Measurements from ENCODE around the gene TADA1. TPM values are rescaled to one million over a fixed set of nuclear protein-coding genes. Genes with fewer than 3 reads are reported as not detected.

TADA1 gene
- total RNA-seq, 4 donors from 2014 or later = 10.4 to 16.6 (median 13.1) TPM

GRCh38 chr1:166918088-166918955, 42.3 kb upstream of the TADA1 start:
- peaks cover 0 to 2% (median 0%) of the 10 kb centered on the region in 3 donors for H3K36me3 ChIP-seq
- no peak overlapping the region for H3K4me3 ChIP-seq
- TF ChIP-seq POLR2A (IDR thresholded peaks at IDR 0.05) (no peak), EP300 (IDR thresholded peaks at IDR 0.05) (no peak)
- peaks cover 0 to 22% of the 10 kb centered on the region in 2 donors for H3K27me3 ChIP-seq
- H3K4me1 ChIP-seq = peaks cover 0 to 12% (median 4%) of the 10 kb centered on the region in 4 donors
- no peak overlapping the region for H3K27ac ChIP-seq
- no peak for DNase-seq (ENCODE audit: low spot score in 2 of 2)
- no peaks in the 10 kb centered on the region for H3K9me3 ChIP-seq
- WGBS, 2 donors = 91% methylated on average over 6 of the region's 6 CpGs

DNA sequence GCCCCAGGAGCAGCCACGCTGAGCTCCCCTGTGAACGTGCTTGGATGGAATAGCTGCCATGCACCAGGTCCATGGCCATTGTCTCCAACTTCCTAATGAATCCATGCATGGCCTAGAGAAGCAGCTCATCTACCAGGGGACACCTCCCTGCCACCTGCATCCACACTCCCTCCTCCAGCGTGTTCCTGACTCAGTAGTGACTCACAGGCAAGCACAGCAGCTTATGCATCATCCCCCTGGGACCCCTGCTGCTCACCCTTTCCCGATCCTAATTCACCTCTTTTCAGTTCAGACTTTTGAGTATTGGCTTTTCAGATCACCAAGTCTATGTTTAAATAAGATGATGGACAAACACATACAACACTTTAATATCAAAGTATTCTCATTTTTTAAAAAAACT, 39.9 kb upstream of the TADA1 start:
- peaks cover 0 to 12% of the 10 kb centered on the region in 2 donors for H3K27me3 ChIP-seq
- no peak overlapping the region for H3K4me3 ChIP-seq
- H3K4me1 ChIP-seq = peaks cover 0 to 8% (median 3%) of the 10 kb centered on the region in 4 donors
- 87 to 89% methylated on average over 3 to 4 of the region's 4 CpGs for WGBS, 2 donors
- no peak for DNase-seq (ENCODE audit: low spot score in 2 of 2)
- H3K27ac ChIP-seq = no peak overlapping the region
- no peaks in the 10 kb centered on the region for H3K36me3 ChIP-seq
- TF ChIP-seq, protein P1, sequence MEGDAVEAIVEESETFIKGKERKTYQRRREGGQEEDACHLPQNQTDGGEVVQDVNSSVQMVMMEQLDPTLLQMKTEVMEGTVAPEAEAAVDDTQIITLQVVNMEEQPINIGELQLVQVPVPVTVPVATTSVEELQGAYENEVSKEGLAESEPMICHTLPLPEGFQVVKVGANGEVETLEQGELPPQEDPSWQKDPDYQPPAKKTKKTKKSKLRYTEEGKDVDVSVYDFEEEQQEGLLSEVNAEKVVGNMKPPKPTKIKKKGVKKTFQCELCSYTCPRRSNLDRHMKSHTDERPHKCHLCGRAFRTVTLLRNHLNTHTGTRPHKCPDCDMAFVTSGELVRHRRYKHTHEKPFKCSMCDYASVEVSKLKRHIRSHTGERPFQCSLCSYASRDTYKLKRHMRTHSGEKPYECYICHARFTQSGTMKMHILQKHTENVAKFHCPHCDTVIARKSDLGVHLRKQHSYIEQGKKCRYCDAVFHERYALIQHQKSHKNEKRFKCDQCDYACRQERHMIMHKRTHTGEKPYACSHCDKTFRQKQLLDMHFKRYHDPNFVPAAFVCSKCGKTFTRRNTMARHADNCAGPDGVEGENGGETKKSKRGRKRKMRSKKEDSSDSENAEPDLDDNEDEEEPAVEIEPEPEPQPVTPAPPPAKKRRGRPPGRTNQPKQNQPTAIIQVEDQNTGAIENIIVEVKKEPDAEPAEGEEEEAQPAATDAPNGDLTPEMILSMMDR (IDR thresholded peaks at IDR 0.05) = no peak
- TF ChIP-seq POLR2A (IDR thresholded peaks at IDR 0.05) = no peak
- peaks cover 0 to 8% (median 0%) of the 10 kb centered on the region in 4 donors for H3K9me3 ChIP-seq

DNA sequence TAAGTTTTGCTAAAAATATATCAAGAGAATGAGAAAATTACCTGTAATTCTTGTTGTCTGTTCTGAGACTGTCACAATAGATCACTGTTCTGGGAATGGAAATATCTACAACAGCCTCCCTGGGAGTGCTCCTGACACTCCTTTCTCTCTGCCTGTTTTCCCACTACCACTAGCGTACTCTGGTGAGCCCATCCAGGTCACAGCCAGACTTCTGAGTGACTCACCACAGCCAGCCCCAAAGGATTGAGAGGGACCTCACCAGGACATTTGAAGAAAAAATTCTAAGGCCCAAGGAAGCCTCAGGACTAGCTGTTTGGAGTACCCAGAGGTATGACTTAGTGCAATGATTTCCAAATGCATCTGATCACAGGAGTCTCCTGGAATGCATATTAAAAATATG, 39.0 kb upstream of the TADA1 start:
- H3K4me1 ChIP-seq = no peaks in the 10 kb centered on the region
- H3K27ac ChIP-seq = no peak overlapping the region
- no peak overlapping the region for H3K4me3 ChIP-seq
- TF ChIP-seq POLR2A (IDR thresholded peaks at IDR 0.05) (no peak), EP300 (IDR thresholded peaks at IDR 0.05) (no peak)
- TF ChIP-seq, protein P1 (IDR thresholded peaks at IDR 0.05) = no peak
- no peaks in the 10 kb centered on the region for H3K36me3 ChIP-seq
- peaks cover 0 to 6% of the 10 kb centered on the region in 2 donors for H3K27me3 ChIP-seq
- H3K9me3 ChIP-seq = peaks cover 0 to 8% (median 0%) of the 10 kb centered on the region in 4 donors
- WGBS, 2 donors = 90 to 91% methylated on average over 1 of the region's 1 CpG
- DNase-seq (ENCODE audit: low spot score in 2 of 2) = no peak

DNA sequence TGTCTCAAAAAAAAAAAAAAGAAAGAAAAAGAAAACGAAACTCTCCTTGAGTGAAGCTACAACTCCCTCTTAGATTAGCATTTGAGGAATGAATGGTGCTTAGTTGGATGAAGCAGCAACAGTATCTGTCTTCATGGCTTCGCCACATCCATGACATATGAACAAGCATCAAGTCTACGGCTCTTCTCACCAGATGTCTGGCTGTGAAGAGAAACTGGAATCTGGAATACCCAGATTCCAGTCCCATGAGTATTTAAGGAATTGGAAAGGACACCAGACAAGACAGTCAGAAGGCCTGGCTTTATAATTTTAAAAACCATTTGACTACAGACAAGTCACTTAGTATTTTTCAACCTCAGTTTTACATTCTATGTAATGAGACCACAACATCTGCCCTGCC, 38.0 kb upstream of the TADA1 start:
- TF ChIP-seq POLR2A (IDR thresholded peaks at IDR 0.05) (no peak), EP300 (IDR thresholded peaks at IDR 0.05) (no peak)
- TF ChIP-seq, protein P1 (IDR thresholded peaks at IDR 0.05) = no peak
- DNase-seq (ENCODE audit: low spot score in 2 of 2) = no peak
- peaks cover 0 to 8% (median 0%) of the 10 kb centered on the region in 4 donors for H3K9me3 ChIP-seq
- H3K4me1 ChIP-seq = no peaks in the 10 kb centered on the region
- WGBS, 2 donors = 78 to 94% methylated on average over 3 of the region's 3 CpGs
- no peak overlapping the region for H3K4me3 ChIP-seq
- no peak overlapping the region for H3K27ac ChIP-seq
- H3K36me3 ChIP-seq = no peaks in the 10 kb centered on the region
- peaks cover 0 to 2% of the 10 kb centered on the region in 2 donors for H3K27me3 ChIP-seq

DNA sequence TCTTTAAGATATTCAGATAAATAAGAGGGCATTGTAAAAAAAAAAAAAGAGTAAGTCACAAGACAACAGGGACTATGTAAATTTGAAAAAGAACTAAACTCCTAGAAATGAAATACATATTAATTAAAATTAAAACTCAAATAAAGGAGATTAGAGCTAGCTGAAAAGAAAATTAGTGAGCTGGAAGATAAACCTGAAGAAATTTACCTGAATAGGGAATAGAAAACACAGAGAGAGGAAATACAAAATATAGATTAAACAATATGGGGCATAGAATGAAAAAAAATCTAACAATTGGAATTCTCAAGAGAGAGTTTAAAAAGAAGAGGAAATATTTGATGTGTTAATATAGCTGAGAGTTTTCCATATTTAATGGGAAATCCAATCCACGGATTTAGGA, 35.6 kb upstream of the TADA1 start:
- WGBS, 2 donors = 86 to 95% methylated on average over 1 of the region's 1 CpG
- H3K4me1 ChIP-seq = no peaks in the 10 kb centered on the region

More for the DNA sequence above, 35.6 kb upstream of the TADA1 start:
- H3K9me3 ChIP-seq = peaks cover 0 to 8% (median 0%) of the 10 kb centered on the region in 4 donors
- DNase-seq (ENCODE audit: low spot score in 2 of 2) = no peak
- H3K4me3 ChIP-seq = no peak overlapping the region
- H3K27ac ChIP-seq = no peak overlapping the region
- H3K36me3 ChIP-seq = no peaks in the 10 kb centered on the region
- TF ChIP-seq, protein P1 (IDR thresholded peaks at IDR 0.05) = no peak
- TF ChIP-seq EP300 (IDR thresholded peaks at IDR 0.05) (no peak), POLR2A (IDR thresholded peaks at IDR 0.05) (no peak)
- no peaks in the 10 kb centered on the region for H3K27me3 ChIP-seq

Measured in tibial nerve (tissue), 4 donors.